HG02852 (cell line): ENCODE measurements around the gene NRP2.

Experiments
- ATAC-seq: cut with Tn5 transposase; IDR thresholded peaks from one replicate; pipeline ENCODE4 v1.9.1; 2021; ENCODE audit warnings: mild to moderate bottlenecking, moderate library complexity; ENCODE audit not compliant: unreplicated experiment

NRP2 gene

GRCh38 chr2:205845446-205845845 is 163.1 kb downstream of the NRP2 start:
- no peak for ATAC-seq
